SH-SY5Y (cell line): ENCODE results near the gene SLC44A5.

Experiments used
- GATA2 ChIP-seq: IDR thresholded peaks from 2 replicates; pipeline ENCODE4 v1.6.1; 2011; ENCODE audit warnings: mild to moderate bottlenecking, low read depth, low read length
- GATA3 ChIP-seq: IDR thresholded peaks from 2 replicates; pipeline ENCODE4 v1.6.1; 2011; ENCODE audit warnings: low read depth, mild to moderate bottlenecking, low read length, moderate library complexity

DNA sequence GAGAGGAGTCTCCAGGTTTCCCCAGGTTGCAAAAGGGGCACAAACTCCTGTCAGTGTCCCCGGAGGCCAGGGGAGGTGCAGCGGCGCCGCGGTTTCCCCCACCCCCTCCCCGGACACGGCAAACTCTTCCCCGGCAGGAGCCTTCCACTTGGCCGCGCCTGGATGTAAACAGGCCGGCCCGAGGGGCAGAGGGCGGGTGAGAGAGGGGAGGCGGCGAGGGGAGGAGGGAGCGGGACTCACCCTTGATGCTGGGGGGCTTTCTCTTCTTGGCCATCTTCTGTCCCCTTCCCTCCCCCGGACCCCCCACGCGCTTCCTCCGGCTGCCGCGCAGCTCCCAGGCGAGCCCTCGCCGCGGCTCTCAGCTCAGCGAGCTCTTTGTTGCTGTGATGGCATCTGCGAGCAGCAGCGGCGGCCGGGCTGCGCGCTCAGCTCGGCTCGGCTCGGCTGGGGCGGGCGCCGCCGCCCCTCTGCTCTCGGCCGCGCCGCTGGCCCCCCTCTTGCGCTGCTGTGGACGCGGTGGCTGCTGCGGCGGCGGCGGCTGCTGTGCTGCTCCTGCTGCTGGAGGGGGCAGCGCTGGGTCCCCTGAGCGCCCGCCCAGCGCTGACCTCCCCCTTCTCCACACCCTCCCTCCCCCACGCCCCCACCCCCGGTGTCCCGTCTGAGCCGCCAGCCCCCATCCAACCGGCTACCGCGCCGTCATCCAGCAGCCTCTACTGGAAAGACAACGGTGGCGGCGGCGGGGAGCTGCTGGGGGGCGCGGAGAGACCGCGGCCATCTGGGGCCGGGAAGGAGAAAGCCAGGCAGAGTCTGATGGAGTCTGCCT is 4.9 kb upstream of the SLC44A5 start:
- TF ChIP-seq GATA2 (no peak), GATA3 (no peak)
